Cardiac muscle cell (in vitro differentiated cells and primary cell): ENCODE results near the gene PCDH9. TPM values are rescaled to one million over a fixed set of nuclear protein-coding genes. Genes with fewer than 3 reads are reported as not detected.

Source experiments
- DNase-seq, 2 donors: peaks; one replicate each; pipeline versions ENCODE4 v3.0.0 to v3.0.0-alpha.2; 2010 to 2017; ENCODE audit warnings: low read depth in 1 of 2, low spot score in 1 of 2
- H3K27ac ChIP-seq: fragments of 200-600 bp; sonication (generic); 2 replicates; pipeline ENCODE4 v1.5.1; 2016
- H3K27me3 ChIP-seq: fragments of 200-600 bp; sonication (generic); 2 replicates; pipeline ENCODE4 v1.6.0; 2016; ENCODE audit warnings: control low read depth
- H3K36me3 ChIP-seq: fragments of 200-600 bp; sonication (generic); 2 replicates; pipeline ENCODE4 v1.5.1; 2016; ENCODE audit warnings: control low read depth
- H3K4me1 ChIP-seq: fragments of 200-600 bp; sonication (generic); 2 replicates; pipeline ENCODE4 v1.8.1; 2017; ENCODE audit warnings: low read depth, mild to moderate bottlenecking, mixed run types
- H3K4me3 ChIP-seq: fragments of 200-600 bp; sonication (generic); 2 replicates; pipeline ENCODE4 v1.5.1; 2016; ENCODE audit warnings: mild to moderate bottlenecking
- H3K9me3 ChIP-seq: fragments of 200-600 bp; sonication (generic); 2 replicates; pipeline ENCODE4 v1.5.1; 2017; ENCODE audit warnings: low read depth, mild to moderate bottlenecking, control low read depth
- polyA plus RNA-seq: library from polyadenylated mRNA; unstranded; fragments of >200 nt; fragmentation: Nextera tagmentation; extraction: Ambion mirVana; gene quantifications from 2 replicates; pipeline ENCODE4 v1.2.1, GENCODE V29; 2016
- total RNA-seq: library from RNA; depleted of rRNA; stranded (reverse); fragments of >200 nt; gene quantifications from 2 replicates; pipeline ENCODE4 v1.2.3, GENCODE V29; 2016
- TF ChIP-seq, protein P1 (sequence below): IDR thresholded peaks from 2 replicates; pipeline ENCODE4 v1.5.1; 2012; ENCODE audit warnings: low read depth, mild to moderate bottlenecking, low read length

PCDH9 gene
- total and polyA plus RNA-seq, 2 experiments from 2014 or later = 1.6 to 2.3 TPM

DNA sequence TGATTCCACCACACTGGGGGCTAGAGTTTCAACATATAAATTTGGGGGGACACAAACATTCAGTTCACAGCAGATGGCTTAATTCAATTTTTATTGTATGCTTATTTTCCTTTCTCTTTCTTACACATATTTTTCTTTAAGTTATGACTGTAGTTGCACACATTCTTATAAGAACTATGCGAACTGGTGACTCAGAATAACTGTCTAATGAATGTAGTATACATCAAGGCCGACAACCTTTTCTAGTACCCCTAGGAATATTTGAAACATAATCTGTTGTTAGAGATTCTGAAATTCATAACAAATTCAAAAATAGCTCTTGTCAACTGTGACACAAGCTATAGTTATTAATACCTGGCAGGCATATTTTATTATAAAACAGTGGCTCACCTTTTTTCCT is 695.6 kb downstream of the PCDH9 start:
- H3K4me3 ChIP-seq = no peak overlapping the region
- H3K36me3 ChIP-seq = no peaks in the 10 kb centered on the region
- TF ChIP-seq, protein P1, sequence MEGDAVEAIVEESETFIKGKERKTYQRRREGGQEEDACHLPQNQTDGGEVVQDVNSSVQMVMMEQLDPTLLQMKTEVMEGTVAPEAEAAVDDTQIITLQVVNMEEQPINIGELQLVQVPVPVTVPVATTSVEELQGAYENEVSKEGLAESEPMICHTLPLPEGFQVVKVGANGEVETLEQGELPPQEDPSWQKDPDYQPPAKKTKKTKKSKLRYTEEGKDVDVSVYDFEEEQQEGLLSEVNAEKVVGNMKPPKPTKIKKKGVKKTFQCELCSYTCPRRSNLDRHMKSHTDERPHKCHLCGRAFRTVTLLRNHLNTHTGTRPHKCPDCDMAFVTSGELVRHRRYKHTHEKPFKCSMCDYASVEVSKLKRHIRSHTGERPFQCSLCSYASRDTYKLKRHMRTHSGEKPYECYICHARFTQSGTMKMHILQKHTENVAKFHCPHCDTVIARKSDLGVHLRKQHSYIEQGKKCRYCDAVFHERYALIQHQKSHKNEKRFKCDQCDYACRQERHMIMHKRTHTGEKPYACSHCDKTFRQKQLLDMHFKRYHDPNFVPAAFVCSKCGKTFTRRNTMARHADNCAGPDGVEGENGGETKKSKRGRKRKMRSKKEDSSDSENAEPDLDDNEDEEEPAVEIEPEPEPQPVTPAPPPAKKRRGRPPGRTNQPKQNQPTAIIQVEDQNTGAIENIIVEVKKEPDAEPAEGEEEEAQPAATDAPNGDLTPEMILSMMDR = no peak
- no peak for DNase-seq
- H3K27me3 ChIP-seq = no peaks in the 10 kb centered on the region
- H3K9me3 ChIP-seq = no peaks in the 10 kb centered on the region
- H3K27ac ChIP-seq = no peak overlapping the region
- H3K4me1 ChIP-seq = no peaks in the 10 kb centered on the region

DNA sequence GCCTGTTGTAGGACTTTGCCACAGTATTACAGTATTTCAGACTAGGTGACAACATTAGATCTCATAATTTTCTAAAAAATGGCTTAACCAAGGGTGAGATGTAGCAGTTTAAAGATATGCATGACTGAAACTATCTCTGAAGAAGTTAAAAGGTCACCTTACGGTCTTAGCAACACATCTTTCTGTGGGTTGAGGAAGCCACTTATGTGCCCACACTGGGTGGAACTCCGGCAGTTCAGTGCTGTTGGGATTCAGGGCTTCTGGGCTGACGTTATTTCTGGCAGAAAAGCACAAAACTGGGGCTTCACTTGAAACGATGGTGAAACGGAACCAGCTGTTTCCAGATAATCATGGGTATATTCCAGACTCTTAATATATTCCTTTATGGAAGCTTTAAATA is 697.3 kb downstream of the PCDH9 start:
- Histone ChIP-seq H3K27me3 (no peaks in the 10 kb centered on the region), H3K4me3 (no peak overlapping the region), H3K36me3 (no peaks in the 10 kb centered on the region), H3K9me3 (no peaks in the 10 kb centered on the region), H3K4me1 (no peaks in the 10 kb centered on the region), H3K27ac (no peak overlapping the region)
- TF ChIP-seq, protein P1 = no peak
- no peak for DNase-seq

DNA sequence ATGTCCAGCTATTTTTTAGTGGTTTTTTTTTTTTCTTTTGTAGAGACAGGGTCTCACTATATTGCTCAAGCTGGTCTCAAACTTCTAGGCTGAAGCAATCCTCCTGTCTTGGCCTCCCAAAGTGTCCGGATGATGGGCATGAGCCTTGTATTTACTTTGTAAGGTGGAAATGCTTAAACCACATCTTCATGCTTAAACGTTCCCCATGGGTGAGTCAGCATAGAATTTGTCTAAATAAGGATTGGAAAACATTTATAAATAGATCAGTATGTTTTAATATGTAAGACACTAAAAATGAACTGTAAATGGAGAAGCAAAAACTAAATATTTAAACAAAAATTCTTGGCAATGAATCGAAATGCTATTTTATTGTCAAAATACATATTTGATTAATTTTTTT is 698.0 kb downstream of the PCDH9 start:
- DNase-seq = peak in 1 of 2 donors; percentile 30
- no peaks in the 10 kb centered on the region for H3K27me3 ChIP-seq
- TF ChIP-seq, protein P1 = no peak
- no peak overlapping the region for H3K4me3 ChIP-seq
- no peaks in the 10 kb centered on the region for H3K36me3 ChIP-seq
- H3K4me1 ChIP-seq = no peaks in the 10 kb centered on the region
- H3K9me3 ChIP-seq = no peaks in the 10 kb centered on the region
- H3K27ac ChIP-seq = no peak overlapping the region

DNA sequence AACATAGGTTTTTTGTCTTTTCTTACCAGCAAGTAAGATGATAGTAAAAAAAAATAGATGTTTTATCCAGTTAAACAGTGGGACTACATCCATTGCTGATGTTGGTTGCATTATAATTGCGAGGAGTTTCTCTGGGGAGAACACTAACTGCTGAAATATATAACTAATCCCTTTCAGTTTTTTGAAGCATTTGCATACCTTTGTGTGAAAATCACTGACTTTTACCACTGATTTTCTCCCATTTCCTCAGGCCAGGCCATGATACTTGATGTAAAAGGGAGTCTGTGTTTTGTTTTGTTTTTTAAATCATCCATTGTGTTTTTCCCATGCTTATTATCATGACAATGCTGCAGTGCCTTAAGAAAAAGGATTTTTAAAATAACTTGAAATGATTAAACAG is 699.5 kb downstream of the PCDH9 start:
- no peak for DNase-seq
- no peak overlapping the region for H3K27ac ChIP-seq
- H3K9me3 ChIP-seq = no peaks in the 10 kb centered on the region
- no peaks in the 10 kb centered on the region for H3K36me3 ChIP-seq
- H3K4me3 ChIP-seq = no peak overlapping the region
- TF ChIP-seq, protein P1 = no peak
- no peaks in the 10 kb centered on the region for H3K4me1 ChIP-seq
- H3K27me3 ChIP-seq = no peaks in the 10 kb centered on the region

DNA sequence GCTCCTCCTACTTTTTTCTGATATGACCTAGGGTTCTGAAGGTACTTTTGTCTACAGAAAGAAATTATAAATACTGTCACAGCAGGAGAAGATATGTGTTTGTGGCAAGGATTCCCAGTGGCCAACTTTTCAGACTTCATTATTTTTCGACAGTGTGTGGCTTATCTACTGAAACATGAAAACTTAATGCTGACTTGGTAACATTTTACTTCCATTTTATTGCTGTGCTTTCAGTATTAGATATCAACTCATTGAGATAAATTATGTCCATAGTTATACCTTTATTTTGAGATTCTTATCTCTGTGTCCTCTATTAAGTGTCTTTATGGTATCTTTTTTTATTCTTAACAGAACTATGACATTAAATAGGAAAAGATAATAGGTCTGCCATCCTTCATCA is 700.0 kb downstream of the PCDH9 start:
- DNase-seq = no peak
- Histone ChIP-seq H3K36me3 (no peaks in the 10 kb centered on the region), H3K4me3 (no peak overlapping the region), H3K27me3 (no peaks in the 10 kb centered on the region), H3K4me1 (no peaks in the 10 kb centered on the region), H3K9me3 (no peaks in the 10 kb centered on the region), H3K27ac (no peak overlapping the region)
- TF ChIP-seq, protein P1 = no peak

DNA sequence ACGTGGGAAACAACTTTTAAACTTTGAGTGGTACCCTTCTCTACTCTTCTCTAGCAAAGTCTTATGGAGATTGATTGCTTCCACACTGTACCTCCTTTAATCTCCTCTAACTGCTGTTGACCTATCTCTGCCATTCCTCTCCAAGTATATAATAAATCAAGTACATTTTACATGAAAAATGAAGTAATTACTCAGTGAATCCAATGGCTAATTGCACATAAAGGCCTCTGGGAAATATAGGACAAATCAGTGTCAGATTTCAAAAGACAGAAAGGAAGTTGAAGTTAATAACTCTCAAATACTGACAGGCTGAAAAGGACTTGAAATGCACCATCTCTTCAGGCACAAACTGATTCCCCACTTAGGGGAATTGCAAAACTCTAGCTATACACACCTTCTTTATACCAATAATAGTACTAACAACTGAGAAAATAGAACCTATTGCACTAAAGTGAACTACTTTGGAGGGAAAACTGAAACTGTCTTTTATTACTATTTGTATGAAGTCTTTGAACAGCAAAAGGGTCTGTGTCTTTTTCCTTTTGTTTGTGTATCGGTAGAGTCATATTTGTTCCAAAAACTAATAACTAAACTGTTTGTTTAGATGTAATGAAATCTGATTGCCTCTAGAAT is 701.1 kb downstream of the PCDH9 start:
- no peak for DNase-seq
- no peak overlapping the region for H3K27ac ChIP-seq
- H3K4me3 ChIP-seq = no peak overlapping the region
- no peaks in the 10 kb centered on the region for H3K4me1 ChIP-seq
- no peaks in the 10 kb centered on the region for H3K9me3 ChIP-seq
- H3K27me3 ChIP-seq = no peaks in the 10 kb centered on the region
- TF ChIP-seq, protein P1 = no peak
- H3K36me3 ChIP-seq = no peaks in the 10 kb centered on the region
